ENCODE measurements around the gene NPFFR1. TPM values are rescaled to one million over a fixed set of nuclear protein-coding genes. Genes with fewer than 3 reads are reported as not detected.
"Not testable (repeated sequence)": the region's sequence is repeated elsewhere in the genome, so short reads cannot be mapped to it uniquely, and the experiment has no call there.

NPFFR1 gene
- total RNA-seq, 2 experiments from 2014 or later, result not detected

DNA sequence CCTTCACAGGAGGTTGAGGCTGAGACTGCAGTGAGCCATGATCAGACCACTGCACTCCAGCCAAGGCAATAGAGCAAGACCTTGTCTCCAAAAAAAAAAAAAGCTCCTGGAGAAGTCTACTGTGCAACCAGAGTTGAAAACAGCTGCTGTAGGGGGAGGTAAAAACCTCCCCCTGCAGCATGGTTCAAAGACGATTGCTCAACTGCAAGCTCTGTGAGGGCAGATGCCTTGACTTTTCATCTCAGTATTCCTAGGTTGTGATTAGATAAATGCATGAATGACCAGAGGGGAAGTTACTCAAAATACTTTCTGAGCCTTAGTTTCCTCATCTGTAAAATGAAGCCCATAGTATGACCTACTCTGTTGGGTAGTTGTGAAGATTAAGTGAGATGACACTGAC lies 25.6 kb downstream of the NPFFR1 start:
- Histone ChIP-seq H3K79me2 (ENCODE audit: insufficient read depth, low read depth, low read length) (no peaks in the 10 kb centered on the region), H3K27ac (ENCODE audit: low read depth, low read length, poor library complexity, severe bottlenecking) (no peak overlapping the region), H3K36me3 (ENCODE audit: insufficient read depth, low read length) (no peaks in the 10 kb centered on the region), H2AFZ (ENCODE audit: low read length) (no peak overlapping the region), H3K4me3 (ENCODE audit: low read depth, low read length, poor library complexity, severe bottlenecking) (no peak overlapping the region), H3K9me3 (ENCODE audit: low read length) (peaks cover 9% of the 10 kb centered on the region; the same call in 1 of the 2 replicates), H3K4me2 (ENCODE audit: low read length) (no peak overlapping the region), H3K9me2 (ENCODE audit: insufficient read depth, low read length) (no peaks in the 10 kb centered on the region), H3K4me1 (ENCODE audit: insufficient read depth, low read length, poor library complexity, severe bottlenecking) (no peaks in the 10 kb centered on the region), H4K20me1 (ENCODE audit: insufficient read depth, low read length) (no peaks in the 10 kb centered on the region)
- intact Hi-C loops (cut with micrococcal nuclease; ENCODE audit: unreplicated experiment), result no loop called here
- POLR2A ChIA-PET, result interaction anchor here (0.6 kb wide), 1 partner anchor 32 kb away, joined by 3 read pairs; no protein-coding TSS in a partner anchor
- BruUV-seq (replicated peaks), result no TSS peak
- TF ChIP-seq, protein P1, sequence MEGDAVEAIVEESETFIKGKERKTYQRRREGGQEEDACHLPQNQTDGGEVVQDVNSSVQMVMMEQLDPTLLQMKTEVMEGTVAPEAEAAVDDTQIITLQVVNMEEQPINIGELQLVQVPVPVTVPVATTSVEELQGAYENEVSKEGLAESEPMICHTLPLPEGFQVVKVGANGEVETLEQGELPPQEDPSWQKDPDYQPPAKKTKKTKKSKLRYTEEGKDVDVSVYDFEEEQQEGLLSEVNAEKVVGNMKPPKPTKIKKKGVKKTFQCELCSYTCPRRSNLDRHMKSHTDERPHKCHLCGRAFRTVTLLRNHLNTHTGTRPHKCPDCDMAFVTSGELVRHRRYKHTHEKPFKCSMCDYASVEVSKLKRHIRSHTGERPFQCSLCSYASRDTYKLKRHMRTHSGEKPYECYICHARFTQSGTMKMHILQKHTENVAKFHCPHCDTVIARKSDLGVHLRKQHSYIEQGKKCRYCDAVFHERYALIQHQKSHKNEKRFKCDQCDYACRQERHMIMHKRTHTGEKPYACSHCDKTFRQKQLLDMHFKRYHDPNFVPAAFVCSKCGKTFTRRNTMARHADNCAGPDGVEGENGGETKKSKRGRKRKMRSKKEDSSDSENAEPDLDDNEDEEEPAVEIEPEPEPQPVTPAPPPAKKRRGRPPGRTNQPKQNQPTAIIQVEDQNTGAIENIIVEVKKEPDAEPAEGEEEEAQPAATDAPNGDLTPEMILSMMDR (conservative IDR thresholded peaks at IDR 0.05; ENCODE audit: low read length), result no peak
- TF ChIP-seq EZH2phosphoT487 (IDR thresholded peaks at IDR 0.05; ENCODE audit: borderline replicate concordance, low read depth, low read length), result no peak
- DNase-seq (ENCODE audit: low spot score), result no peak
- CTCF ChIA-PET (ENCODE audit: unreplicated experiment), result no interaction called here

DNA sequence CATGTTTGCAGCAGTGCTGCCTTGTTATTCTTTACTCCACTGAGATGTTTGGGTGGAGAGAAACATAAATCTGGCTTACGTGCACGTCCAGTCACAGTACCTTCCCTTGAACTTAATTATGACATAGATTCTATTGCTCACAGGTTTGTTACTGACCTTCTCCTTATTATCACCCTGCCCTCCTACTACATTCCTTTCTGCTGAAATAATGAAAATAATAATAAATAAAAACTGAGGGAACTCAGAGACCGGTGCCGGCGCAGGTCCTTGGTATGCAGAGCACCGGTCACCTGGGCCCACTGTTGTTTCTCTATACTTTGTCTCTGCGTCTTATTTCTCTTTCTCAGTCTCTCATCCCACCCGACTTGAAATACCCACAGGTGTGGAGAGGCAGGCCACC lies 26.0 kb downstream of the NPFFR1 start:
- BruUV-seq (replicated peaks); H3K9me3 ChIP-seq (ENCODE audit: low read length); H3K4me2 ChIP-seq (ENCODE audit: low read length); H3K4me1 ChIP-seq (ENCODE audit: insufficient read depth, low read length, poor library complexity, severe bottlenecking); intact Hi-C loops (cut with micrococcal nuclease; ENCODE audit: unreplicated experiment); H3K36me3 ChIP-seq (ENCODE audit: insufficient read depth, low read length); DNase-seq (ENCODE audit: low spot score); H2AFZ ChIP-seq (ENCODE audit: low read length); H4K20me1 ChIP-seq (ENCODE audit: insufficient read depth, low read length); H3K79me2 ChIP-seq (ENCODE audit: insufficient read depth, low read depth, low read length); H3K4me3 ChIP-seq (ENCODE audit: low read depth, low read length, poor library complexity, severe bottlenecking); H3K9me2 ChIP-seq (ENCODE audit: insufficient read depth, low read length); CTCF ChIA-PET (ENCODE audit: unreplicated experiment); H3K27ac ChIP-seq (ENCODE audit: low read depth, low read length, poor library complexity, severe bottlenecking): not testable (repeated sequence)
- POLR2A ChIA-PET, result interaction anchor here (0.6 kb wide), 1 partner anchor 32 kb away, joined by 3 read pairs; no protein-coding TSS in a partner anchor

- intact Hi-C loops (cut with micrococcal nuclease; ENCODE audit: unreplicated experiment), result no loop called here
- Histone ChIP-seq H3K4me3 (ENCODE audit: low read depth, low read length, poor library complexity, severe bottlenecking) (no peak overlapping the region), H3K27ac (ENCODE audit: low read depth, low read length, poor library complexity, severe bottlenecking) (no peak overlapping the region), H2AFZ (ENCODE audit: low read length) (no peak overlapping the region), H3K79me2 (ENCODE audit: insufficient read depth, low read depth, low read length) (no peaks in the 10 kb centered on the region), H3K9me2 (ENCODE audit: insufficient read depth, low read length) (no peaks in the 10 kb centered on the region), H3K9me3 (ENCODE audit: low read length) (peaks cover 4% of the 10 kb centered on the region; the same call in 1 of the 2 replicates), H3K36me3 (ENCODE audit: insufficient read depth, low read length) (no peaks in the 10 kb centered on the region), H3K4me1 (ENCODE audit: insufficient read depth, low read length, poor library complexity, severe bottlenecking) (no peaks in the 10 kb centered on the region), H4K20me1 (ENCODE audit: insufficient read depth, low read length) (no peaks in the 10 kb centered on the region), H3K4me2 (ENCODE audit: low read length) (no peak overlapping the region)
- POLR2A ChIA-PET, result interaction anchor here (0.7 kb wide), 2 partner anchors 36 to 580 kb away, joined by 3 read pairs; no protein-coding TSS in a partner anchor
- TF ChIP-seq EZH2phosphoT487 (IDR thresholded peaks at IDR 0.05; ENCODE audit: borderline replicate concordance, low read depth, low read length), result no peak
- TF ChIP-seq, protein P1 (conservative IDR thresholded peaks at IDR 0.05; ENCODE audit: low read length), result no peak
- no TSS peak for BruUV-seq (replicated peaks)
- no peak for DNase-seq (ENCODE audit: low spot score)
- CTCF ChIA-PET (ENCODE audit: unreplicated experiment), result no interaction called here
Measured at GRCh38 chr10:70256463-70256862, 27.3 kb downstream of the NPFFR1 start.
